Stimulated activated CD4-positive, alpha-beta T cell treated with anti-CD3 and anti-CD28 coated beads, Interleukin-12 subunit alpha, Interleukin-12 subunit beta, amount 100 ng/mL, for 48 hours (primary cell): ENCODE measurements around the gene STIM1.
"Not testable (repeated sequence)": the region's sequence is repeated elsewhere in the genome, so short reads cannot be mapped to it uniquely, and the experiment has no call there.

Experiments used
- DNase-seq, 3 donors: peaks; one replicate each; pipeline ENCODE4 v3.0.0-alpha.2; 2020; ENCODE audit warnings: low read depth in 2 of 3, low spot score in 1 of 3

The STIM1 gene

DNA sequence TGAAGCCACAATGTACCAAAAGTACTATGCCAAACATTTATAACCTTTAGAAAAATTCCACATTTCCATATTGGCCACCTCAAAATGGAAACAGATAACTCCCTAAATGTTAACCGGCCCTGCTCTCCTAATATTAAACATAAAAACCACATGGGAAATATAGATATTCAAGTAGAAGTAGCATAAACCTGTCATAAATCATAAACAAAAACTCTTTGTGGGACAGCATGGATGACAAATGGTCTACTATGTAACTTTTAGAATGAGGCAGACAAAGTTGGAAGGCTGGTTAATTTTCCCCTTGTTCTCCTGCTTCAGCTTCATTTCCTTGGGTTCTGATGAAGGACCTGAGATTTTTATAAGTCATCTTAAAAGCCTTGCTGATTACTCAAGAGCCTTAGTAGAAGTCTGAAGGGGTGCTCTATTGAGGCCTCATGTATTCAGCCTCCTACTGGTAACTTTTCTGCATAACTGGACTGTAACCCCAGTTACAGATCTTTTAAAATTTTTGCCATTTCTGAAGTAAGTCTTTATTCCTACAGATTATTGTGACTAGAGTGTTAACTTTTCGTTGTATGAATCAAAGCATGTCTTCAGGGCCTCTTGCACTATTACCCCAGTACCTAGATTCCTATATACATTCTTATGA, 116.4 kb downstream of the STIM1 start:
- DNase-seq = no peak

DNA sequence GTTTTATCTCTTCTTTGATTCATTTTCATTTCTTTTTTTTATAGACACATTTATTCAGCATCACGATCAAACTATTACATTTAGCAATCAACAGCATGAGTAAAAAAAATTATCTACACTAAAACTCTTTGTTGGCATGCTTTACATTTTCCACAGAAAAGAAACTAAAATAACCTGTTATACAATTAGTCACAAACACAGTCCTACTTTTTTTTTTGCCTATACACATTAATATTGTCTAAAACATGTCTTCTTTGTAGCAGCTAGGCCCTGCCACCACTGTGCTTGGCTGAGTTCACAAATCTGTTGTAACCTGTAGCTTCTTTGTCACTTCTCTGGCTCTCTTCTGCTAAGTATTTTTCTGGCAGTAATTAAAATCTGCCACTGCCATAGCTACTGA, 117.0 kb downstream of the STIM1 start:
- DNase-seq = no peak

DNA sequence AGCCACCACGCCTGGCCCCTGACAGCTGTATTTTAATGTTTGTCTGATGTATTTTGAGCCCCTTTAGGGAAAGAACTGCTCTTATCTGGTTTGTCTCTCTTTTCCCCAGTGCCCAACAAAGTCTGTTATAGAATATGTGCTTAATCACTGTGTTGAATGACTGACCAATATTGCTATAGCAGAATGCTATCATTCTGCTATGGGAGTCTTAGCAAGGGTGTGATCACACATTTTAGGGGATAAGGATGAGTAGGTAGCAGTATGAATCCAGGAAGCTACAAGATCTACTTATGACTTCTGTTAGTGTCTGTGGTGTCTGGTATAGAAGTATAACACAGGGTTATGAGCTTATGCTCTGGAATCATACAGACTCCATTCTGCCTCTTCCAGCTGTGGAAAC, 121.6 kb downstream of the STIM1 start:
- DNase-seq = no peak

DNA sequence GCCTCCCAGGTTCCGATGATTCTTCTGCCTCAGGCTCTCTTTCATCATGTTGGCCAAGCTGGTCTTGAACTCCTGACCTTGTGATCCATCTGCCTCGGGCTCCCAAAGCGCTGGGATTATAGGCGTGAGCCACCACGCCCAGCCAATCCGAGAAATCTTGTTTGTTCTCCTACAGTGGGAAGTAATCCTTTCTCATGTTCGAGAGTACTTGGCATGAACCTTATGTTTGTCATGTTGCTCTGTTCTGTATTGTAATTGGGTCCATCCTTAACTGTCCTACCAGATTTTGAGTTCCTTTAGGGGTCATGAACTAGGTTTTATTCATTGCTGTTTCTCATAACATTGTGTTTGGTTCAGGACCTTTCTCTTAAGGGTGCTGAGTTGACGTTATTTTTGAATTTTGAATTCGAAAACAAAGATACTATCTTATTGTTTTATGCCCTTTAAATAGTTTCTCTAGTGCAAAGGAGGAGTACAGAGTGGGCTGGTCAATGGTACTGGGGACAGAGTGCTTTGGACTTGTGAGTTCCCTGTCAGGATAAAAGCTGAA, 125.7 kb downstream of the STIM1 start:
- no peak for DNase-seq

DNA sequence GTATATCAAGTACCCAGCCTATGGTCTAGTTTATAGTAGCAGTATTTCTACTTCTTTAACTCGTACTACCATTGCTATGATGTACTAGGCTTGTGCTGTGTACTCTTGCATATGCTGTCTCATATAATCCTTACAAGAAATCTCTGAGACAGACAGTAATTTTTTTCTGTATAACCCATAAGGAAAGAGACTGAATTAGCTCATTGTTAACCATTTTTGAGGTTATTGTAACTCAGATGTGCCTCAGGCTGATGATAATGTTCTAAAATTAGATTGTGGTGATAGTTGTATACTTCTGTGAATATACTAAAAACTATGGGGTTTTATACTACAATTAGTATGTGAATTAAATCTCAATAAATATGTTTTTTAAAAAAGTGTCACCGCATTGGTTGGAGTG, 127.0 kb downstream of the STIM1 start:
- DNase-seq = no peak

DNA sequence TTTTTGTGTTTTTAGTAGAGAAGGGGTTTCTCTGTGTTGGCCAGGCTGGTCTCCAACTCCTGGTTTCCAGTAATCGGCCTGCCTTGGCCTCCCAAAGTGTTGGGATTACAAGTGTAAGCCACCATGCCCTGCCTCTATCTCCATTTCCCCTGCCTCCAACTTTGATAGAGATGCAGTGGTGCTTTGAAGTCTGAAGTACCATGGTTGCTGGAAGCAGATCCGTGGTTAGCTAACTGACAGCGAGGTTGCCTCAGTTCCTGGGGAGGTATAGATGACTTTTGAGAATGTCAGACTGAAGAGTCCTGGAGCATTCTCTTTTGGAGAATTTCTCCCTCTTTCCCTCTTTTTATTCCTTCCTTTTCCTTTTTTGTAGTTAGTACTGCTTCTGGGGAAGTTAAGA, 127.6 kb downstream of the STIM1 start:
- DNase-seq = no peak

DNA sequence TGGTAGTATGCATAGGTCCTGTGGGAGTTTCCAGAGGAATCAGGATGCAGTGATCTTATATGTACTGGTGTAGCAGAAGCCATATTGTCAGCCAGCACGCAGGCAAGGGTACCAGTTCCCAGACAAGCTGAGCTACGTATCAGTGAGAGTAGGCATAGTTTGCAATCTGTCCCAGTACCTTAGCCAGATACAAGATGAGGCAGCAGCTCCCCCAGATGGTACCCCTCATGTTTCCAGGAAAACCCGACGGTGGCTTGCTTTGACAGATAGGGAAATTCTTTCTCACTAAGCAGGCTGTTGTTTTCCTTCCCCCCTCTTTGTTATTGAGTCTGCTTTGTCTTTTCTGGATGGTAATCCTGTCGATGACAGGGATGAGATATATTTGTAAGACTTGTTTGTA, 129.4 kb downstream of the STIM1 start:
- peak in 1 of 3 donors; percentile 29 for DNase-seq

DNA sequence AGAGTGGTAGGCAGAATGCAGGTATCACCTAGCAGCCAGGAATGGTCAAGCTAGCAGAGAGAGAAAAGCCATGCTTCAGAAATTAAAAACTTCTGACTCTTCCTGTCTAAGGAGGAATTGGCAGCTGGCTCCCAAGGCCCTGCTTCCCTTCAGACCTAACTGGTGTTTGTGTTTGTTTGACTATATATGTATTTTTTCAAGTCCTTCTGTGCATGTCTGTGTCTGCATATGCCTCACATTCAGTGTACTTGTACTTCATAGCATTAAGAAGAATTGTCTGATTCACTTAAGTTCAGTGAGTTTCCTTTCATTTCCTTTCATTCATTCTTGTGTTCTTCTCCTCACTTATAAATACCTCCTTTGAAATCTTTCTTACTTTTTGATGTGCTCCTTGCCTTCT, 130.2 kb downstream of the STIM1 start:
- no peak for DNase-seq

DNA sequence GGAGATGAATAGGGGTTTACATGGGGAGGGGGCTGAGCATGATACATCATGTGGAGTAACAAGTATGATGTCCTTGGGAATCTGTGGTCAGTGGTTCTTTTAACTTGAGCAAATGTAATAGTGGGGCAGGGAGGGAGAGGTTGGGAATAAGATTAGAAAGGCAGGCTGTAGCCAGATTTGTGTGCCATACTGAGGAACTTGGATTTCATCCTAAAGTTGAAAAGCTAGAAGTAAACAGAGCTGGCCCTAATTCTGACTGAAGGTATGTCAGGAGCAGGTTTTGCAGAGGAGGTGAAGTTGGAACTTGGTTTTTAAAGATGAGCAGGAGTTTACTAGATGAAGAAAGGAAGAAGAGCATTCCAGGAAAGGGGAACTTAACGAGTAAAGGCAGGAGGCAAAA, 130.8 kb downstream of the STIM1 start:
- no peak for DNase-seq

DNA sequence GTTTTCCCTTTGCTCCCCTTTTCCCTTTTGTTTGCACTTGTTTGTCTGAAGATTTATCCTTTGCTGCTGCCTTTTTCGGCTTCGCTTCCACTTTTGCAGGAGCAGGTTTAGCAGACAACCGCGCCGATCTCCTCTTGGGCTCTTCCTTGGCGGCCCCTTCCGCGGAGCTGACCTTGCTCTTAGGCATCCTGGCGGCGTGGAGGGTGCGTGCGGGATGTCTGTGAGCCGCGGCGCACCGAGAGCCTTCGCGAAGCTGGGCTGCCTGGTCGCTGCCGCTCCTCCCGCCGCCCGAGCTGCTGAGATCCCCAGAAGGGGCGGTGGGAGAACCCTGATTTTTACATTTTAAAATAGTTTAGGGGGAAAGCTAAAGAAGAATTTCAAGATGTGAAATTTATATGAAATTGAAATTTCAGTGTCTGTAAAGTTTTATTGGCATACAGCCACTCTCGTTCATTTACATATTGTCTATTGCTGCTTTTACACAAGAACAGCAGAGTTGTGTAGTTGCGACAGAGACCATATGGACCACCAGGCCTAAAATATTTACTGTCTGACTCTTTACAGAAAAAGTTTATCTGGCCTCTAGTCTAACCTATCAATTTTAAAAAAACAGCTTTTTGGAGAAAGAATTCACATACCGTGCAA, 133.9 kb downstream of the STIM1 start:
- DNase-seq = no peak

DNA sequence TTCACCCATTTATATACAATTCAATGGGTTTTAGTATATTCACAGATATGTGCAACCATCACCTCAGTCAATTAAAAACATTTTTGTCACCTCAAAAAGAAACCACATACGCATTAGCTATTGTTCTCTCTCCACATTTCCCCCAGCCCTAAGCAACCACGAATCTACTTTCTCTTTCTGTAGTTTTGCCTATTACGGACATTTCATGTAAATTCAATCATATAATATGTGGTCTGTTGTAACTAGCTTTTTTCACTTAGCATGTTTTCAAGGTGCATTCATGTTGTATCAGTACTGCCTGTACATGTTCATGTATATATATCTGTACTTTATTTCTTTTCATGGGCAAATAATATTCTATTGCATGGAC, 134.4 kb downstream of the STIM1 start:
- DNase-seq = no peak

DNA sequence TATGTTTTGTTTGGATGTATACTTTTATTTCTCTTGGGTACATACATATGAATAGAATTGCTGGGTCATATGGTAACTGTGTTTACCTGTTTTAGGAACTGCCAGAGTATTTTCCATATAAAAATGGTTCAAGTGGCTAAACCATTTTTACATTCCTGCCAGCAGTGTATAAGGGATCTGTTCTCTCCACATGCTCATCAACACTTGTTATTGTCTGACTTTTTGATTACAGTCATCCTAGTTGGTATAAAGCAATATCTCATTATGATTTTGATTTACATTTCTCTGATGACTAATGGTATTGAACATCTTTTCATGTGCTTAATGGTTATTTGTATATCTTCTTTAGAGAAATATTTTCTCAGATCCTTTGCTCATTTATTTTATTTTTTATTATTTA, 134.9 kb downstream of the STIM1 start:
- DNase-seq = no peak

DNA sequence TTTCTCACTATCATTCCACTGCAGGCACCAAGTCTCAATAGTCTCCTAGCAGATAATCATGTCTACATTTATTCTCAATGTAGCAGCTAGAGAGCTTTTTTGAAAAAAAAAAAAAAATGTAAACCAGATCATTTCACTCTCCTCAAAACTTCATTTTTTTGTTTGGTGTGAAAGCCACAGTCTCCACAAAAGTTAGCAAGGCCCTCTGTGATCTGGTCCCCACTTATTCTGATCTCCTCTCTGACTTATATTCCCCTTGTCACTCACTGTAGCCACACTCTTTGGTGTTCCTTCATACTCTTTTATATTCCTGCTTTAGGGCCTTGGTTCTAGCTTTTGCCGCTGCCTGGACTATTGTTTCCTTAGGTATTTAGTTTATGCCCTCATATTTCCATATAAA, 137.5 kb downstream of the STIM1 start:
- no peak for DNase-seq

DNA sequence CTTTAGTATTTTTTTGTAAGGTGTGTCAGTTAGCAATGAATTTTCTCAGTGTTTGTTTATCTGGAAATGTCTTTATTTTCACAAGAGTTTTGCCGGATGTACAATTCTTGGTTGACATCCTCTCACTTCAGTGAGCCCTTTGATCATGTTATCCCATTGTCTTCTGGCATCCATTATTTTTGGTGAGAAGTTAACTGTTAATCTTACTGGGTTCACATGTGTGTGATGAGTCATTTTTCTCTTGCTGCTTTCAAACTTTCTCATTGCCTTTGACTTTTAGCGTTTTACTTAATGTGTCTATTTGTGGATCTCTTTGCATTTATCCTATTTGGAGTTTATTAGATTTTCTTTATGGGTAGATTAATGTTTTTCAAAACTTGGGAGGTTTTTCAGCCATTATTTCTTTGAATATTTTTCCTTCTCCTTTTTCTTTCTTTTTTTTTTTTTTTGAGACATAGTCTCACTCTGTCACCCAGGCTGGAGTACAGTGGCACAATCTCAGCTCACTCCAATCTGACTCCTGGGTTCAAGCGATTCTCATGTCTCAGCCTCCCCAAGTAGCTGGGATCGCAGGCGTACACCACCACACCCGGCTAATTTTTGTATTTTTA, 138.7 kb downstream of the STIM1 start:
- DNase-seq = no peak

DNA sequence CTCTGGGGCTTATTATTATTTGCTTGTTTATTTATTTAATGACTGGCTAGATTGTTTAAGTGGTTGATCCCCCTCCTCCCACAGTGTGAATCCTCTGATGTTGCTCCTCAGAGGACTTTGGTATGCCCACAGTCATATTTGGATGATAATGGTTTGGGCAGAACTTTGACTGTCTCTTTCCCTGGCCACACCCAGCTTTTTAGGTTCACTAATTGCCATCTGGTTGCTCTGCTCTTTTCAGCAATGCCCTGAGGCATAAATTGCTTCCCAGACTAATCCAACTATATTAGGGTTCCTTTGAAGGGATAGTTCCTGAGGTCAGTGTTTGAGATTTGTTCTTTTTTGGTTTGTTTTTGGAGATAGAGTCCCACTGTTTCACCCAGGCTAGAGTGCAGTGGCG, 139.8 kb downstream of the STIM1 start:
- no peak for DNase-seq

DNA sequence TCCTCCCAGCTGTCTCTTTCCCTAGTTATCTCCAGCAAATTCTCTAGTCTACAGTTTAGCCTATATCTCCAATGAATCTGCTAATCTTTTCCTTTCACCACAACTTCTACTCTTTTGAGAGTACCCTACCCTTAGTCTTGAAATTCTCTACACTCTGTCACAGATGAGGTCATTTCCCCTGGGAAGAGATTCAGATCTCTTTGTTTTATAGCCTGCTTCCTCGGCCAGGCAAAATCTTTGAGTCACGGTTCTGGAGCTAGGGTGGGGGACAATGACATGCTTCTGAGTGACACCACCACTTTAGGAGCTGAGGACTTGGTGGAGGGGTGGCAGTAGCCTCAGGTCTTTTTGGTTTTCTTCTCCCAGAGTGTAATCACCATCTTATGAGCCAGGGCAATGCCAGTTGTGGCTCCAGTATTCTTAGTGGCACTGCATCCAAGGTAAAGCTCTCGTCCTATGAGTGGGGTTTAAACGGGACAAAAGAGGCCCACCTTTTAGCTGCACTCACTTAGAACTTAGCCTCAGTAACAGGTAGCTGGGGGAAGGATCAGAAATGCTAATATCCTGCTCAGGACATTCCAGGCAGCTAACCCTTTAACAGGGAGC, 140.6 kb downstream of the STIM1 start:
- DNase-seq = no peak

DNA sequence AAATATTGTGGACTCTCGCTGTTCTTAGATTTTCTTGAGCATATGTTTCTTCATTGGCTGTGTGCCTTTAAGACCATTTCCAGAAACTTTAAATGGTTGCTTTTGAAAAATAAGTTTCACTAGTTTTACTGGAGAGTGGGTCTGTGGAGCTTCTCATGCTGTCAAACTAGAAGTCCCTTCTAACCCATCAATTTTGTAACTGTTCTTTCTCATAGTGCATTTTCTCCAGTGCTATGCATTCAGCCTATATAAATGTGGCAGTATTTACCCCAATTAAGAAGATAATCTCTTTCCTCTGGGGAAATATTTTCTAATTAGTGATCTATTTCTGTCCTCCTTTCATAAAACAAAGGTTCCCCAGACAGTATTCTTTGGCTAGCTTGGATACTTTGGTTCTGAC, 141.2 kb downstream of the STIM1 start:
- DNase-seq = no peak

DNA sequence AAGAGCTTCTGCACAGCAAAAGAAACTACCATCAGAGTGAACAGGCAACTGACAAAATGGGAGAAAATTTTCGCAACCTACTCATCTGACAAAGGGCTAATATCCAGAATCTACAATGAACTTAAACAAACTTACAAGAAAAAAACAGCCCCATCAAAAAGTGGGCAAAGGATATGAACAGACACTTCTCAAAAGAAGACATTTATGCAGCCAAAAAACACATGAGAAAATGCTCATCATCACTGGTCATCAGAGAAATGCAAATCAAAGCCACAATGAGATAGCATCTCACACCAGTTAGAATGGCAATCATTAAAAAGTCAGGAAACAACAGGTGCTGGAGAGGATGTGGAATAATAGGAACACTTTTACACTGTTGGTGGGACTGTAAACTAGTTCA, 149.3 kb downstream of the STIM1 start:
- DNase-seq = not testable (repeated sequence)

DNA sequence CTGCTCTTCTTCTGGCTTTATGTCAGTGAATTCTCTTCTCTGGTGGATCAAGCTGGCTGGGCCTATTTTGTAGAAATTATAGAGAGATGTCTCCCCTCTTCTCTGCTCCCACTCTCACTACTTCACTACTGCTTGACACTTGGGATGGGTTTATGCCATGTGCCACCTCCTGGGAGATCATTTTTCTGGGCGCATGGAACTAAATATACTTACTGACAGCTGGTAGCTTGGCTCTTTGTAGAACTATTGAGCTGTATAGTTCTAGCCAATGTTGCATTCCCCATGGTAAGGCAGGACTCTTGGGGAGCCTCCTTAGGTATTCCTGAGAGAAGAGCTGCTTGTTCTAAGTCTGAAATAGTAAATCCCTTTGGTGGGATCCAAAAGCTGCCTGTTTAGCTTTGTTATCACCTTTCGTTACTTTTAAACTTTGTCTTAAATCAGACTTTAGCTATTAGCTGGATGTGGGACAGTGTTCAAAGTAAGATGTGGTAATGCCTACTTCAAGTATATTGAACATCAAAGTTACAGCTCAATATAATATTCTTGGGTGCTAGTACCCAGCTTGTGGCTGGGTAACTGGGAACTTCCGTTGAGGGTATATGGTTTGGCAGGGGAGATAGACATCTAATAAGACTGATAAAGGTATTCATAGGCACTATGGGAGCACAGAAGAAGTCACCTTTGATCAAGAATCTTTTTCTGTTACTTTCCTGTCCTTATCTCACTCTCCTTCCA, 151.6 kb downstream of the STIM1 start:
- no peak for DNase-seq

DNA sequence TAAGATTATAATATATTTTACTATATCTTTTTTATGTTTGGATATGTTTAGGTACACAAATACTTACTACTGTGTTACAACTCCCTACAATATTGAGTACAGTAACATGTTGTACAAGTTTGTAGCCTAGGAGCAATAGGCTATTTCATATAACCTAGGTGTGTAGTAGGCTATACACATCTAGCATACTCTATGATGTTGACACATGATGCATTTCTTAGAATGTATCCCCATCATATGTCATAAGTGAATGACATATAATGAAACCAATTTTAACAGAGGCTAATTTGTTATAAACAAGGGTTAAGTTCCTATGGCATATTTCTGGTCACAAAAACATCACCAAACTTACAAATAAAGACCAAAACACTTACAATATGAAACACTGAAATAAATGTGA, 152.7 kb downstream of the STIM1 start:
- no peak for DNase-seq

DNA sequence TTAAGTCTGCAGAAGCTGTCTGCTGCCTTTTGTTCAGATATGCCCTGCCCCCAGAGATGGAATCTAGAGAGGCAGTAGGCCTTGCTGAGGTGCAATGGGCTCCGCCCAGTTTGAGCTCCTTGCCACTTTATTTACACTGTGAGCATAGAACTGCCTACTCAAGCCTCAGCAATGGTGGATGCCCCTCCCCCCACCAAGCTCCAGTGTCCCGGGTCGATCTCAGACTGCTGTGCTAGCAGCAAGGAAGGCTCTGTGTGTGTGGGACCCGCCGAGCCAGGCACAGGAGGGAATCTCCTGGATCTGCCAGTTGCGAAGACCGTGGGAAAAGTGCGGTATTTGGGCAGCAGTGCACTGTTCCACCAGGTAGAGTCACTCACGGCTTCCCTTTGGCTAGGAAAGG, 161.1 kb downstream of the STIM1 start:
- not testable (repeated sequence) for DNase-seq

DNA sequence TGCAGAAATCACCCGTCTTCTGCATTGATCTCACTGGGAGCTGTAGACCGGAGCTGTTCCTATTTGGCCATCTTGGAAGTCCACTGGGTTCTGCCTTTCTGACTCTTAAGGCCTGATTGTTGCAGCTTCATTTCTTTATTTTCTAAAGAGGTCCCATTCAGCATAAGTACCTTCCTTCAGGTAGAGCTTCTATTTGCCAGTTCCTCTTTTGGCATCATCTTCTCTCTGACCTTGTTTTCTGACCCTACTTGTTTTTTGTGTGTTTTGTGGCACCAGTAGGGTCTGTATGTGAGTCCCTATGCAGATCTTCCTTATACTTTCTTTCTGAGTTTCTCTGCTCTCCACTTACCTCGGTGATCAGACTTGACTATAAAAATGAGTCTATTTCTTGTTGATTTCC, 161.7 kb downstream of the STIM1 start:
- no peak for DNase-seq
